HT1080 (cell line): Measurements from ENCODE around the gene BIRC3. TPM values are rescaled to one million over a fixed set of nuclear protein-coding genes. Genes with fewer than 3 reads are reported as not detected.
"Not testable (repeated sequence)": the region's sequence is repeated elsewhere in the genome, so short reads cannot be mapped to it uniquely, and the experiment has no call there.

Experiments
- DNase-seq: peaks from one replicate; pipeline ENCODE4 v3.0.0-alpha.2; 2015; ENCODE audit warnings: low read depth
- total RNA-seq: library from RNA; depleted of rRNA; stranded (reverse); fragments of >200 nt; shearing (Covaris generic); gene quantifications from 2 replicates; pipeline ENCODE4 v1.2.3, GENCODE V29; 2014

Gene BIRC3
- total RNA-seq, 1 experiment from 2014 or later = 0.27 TPM

- DNase-seq = no peak
Observed at GRCh38 chr11:102322560-102322959, 5.3 kb downstream of the BIRC3 start.

GRCh38 chr11:102323542-102324251 lies 6.4 kb downstream of the BIRC3 start:
- DNase-seq = peak; percentile 50

DNA sequence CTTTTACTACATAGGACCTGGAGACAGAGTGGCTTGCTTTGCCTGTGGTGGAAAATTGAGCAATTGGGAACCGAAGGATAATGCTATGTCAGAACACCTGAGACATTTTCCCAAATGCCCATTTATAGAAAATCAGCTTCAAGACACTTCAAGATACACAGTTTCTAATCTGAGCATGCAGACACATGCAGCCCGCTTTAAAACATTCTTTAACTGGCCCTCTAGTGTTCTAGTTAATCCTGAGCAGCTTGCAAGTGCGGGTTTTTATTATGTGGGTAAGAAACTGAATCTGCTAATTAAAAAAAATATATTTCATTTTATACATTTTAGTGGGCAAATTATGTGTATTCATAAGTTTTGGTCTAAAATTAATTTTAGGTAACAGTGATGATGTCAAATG lies 7.8 kb downstream of the BIRC3 start:
- no peak for DNase-seq

- no peak for DNase-seq
Observed at GRCh38 chr11:102328748-102329147, 11.5 kb downstream of the BIRC3 start.

DNA sequence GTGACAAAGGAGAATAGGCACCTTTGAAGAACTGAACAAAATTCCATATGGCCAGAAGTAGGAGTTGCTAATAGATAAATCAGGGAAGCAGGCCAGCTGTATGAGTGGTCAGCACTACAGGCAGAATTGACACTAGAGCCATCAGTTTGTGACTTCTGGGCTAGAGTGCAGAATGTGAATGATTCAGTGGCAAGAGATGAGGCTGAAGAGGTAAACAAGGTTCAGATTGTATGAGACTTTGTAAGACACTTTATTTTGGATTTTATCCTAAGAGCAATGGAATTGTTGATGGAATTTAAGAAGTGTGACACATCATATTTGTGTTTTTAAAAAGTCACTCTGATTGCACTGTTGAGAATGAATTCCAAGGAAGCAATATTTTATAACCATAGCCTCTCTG lies 12.9 kb downstream of the BIRC3 start:
- DNase-seq = no peak

DNA sequence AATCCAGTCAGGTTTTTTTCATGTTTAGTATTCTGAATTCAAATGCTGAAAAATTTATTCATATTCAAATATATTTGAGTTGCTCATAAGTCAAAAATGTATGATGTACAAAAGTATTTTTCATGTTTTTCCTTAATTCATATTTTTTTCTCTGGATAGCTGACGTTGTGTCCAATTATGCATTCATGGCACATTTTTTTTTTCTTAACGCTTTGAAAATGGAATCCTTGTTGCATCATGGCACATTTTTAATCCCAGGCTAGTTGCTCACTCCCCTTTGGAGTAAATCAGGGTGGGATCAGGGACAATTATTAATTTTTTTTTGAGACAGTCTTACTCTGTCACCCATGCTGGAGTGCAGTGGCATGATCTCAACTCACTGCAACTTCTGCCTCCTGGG lies 14.1 kb downstream of the BIRC3 start:
- no peak for DNase-seq

GRCh38 chr11:102332611-102332994 lies 15.3 kb downstream of the BIRC3 start:
- no peak for DNase-seq

DNA sequence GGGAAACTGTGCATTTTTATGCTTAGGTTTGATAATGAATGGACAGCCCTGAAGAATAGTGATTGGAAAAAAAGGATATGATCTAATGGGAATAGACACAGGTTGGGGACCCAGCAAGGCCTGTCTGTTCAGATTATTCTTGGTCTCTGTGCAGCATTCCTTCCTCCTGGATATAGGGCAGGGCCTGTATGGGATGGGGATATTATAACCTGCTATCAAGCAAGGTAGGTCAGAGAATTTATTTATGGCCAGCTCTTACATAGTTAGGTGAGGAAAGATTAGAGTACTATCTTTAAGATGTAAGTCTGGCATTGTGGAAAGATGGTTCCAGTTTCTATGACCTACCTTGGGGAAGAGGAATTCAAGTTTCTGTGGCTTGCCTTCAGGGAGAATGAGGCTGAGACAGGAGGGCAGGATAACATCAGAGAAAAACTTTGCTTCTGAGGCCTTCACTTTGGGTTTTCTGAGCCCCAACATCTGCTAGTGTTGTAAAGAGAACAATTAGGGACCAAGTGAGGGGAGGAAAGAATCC lies 21.3 kb downstream of the BIRC3 start:
- no peak for DNase-seq

GRCh38 chr11:102341311-102341710 lies 24.0 kb downstream of the BIRC3 start:
- DNase-seq = not testable (repeated sequence)

DNA sequence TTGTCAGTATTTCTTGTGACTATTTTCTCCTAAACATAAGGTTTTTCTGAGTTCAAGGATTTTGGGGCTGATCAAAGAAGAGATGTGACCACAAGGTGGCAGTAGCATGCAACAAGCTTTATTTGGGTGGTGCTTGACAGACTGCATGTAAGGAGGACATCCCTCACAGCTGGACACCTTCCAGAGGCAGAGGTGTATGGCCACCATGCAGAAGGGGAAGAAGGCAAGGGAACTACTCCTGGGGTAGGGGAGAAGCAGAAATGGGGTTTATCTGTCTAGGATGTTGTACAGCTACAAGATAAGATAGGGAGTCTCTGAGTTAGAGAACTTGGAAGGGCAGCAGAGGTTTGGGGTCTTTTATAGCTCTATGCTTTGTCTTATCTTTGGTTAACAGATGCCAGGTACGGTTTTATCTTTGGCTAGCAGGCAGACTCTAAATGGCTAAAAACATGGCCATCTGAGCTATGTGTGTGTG lies 24.6 kb downstream of the BIRC3 start:
- peak; percentile 81 for DNase-seq

- DNase-seq = no peak
Observed at GRCh38 chr11:102343809-102344208, 26.5 kb downstream of the BIRC3 start.

DNA sequence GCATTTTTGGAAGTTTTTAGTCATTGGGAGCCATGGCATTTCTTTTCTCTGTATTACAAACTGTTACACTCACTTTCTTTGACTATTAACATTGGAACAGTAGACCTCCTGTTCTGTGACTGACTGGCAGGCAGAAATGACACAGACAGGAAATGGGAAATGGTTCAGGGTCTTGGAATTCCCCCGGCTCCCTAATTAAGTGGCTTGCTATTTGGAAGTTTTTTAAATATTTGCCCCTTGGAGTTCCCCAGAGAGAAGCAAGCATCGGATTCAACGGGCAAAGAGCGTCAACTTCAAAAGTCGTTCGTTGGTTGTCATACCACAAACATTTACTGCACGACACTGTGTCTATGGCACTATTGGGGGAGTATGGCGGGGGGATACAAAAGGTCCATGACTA lies 28.6 kb downstream of the BIRC3 start:
- DNase-seq = peak; percentile 93

- DNase-seq = no peak
Observed at GRCh38 chr11:102346456-102346747, 29.1 kb downstream of the BIRC3 start.

DNA sequence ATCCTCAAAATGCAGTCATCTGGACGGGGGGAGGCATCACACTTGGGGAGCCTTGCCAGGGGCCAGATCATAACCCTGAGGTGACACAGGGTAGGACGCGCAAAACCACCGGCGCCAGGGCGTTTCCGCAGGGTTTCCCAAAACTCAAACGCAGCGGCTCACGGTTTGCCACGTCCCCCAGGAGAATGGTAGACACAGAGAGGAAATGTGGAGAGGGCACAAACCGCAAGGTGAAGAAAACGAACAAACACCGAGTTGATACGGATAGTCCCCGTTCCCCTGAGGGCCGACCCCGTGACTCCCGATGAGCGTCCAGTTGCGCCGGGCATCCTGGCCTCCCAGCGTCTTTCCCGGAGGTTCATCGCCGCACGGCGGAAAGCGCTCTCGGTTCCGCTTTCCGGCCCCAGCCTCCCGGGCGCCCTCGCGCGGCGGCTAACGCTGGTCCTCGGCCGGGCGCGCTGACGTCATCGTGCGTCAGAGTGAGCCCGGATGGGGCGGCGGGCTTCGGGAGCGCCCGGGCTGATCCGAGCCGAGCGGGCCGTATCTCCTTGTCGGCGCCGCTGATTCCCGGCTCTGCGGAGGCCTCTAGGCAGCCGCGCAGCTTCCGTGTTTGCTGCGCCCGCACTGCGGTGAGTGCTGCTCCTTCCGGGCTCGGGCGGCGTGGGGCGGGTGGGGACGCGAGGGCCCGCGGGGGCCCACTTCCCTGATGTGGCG lies 29.6 kb downstream of the BIRC3 start, which contains the start of gene BIRC2:
Gene BIRC2 (plus strand): TSS at position 467 of the 714 bp plus-strand sequence. CDS start 2,641 bp downstream, outside the sequence.
- DNase-seq = peak; percentile 93

- DNase-seq = peak; percentile 44
Observed at GRCh38 chr11:102347462-102348370, 30.4 kb downstream of the BIRC3 start.

DNA sequence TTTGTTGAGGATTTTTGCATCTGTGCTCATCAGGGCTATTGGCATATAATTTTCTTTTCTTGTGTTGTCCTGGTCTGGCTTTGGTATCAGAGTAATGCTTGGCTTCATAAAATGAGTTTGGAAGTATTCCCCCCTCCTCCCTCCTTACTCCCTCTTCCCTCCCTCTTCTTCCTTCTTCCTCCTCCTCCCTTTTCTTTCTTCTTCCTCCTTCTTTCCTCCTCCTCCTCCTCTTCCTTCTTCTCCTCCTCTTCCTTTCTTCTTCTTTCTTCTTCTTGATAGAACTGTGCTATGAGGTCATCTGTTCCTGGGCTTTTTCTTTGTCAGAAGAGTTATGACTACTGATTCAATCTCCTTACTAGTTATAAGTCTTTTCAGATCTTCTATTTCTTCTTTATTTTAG lies 39.8 kb downstream of the BIRC3 start:
- no peak for DNase-seq

DNA sequence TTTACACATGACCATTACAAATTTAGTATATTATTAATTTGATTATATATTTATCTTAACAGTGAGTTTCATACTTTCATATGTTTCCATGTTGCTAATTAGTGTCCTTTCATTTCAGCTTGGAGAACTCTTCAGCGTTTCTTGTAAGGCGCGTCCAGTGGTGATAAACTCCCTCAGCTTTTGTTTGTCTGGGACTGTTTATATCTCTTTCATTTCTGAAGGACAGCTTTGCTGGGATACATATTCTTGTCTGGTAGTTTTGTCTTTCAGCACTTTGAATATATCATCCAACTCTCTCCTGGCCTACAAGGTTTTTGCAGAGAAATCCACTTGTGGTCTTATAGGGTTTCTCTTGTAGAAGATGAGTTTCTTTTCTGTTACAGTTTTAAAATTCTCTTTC lies 42.1 kb downstream of the BIRC3 start:
- DNase-seq = no peak

GRCh38 chr11:102360681-102361080 lies 43.4 kb downstream of the BIRC3 start:
- DNase-seq = no peak

DNA sequence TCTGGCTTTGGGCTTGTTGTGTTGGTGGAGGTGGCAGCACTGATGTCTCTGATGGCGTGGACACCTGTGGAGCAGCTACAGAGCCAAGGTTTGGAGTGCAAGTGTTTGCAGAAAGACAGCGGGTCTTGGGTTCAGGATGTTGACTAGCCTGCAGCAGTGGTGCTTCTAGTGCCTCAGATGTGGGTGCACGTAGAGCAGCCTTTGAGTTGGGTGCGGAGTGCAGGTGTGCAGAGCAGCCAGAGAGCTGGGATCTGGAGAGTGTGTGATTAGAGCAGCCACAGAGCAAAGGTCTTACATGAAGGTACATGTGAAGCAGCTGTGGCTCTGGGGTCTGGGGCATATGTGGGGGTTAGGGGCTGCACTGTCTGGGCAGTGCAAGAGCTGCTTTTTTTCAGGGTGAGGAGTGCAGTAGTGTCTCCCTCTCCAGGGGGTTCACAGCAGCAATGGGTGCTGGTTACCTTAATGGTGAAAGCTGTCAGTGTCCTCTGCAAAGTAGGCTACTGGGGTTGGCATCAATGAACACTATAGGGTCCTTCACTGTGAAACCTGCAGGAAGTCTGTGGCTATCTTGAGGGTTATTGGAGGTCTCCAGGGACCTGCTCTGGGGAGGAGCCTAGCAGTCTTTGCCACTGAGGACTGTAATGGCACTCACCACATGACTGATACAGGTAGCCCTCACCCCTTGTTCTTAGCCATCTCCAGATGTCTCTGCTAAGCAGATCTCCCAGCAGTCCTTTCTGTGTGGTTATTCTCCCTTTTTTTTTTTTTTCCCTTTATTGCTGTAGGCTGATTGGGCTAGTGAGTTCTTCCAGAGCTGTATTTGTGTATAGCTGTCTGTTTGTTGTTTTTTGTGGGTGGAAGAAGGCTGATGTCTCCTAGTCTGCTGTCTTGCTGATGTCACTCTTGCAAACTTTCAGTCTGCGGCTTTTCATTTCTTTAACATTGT lies 44.1 kb downstream of the BIRC3 start:
- no peak for DNase-seq

GRCh38 chr11:102364991-102365390 lies 47.7 kb downstream of the BIRC3 start:
- DNase-seq = no peak
